GM21576 (cell line): ENCODE results near the gene NEU4.

ENCODE experiments used
- ATAC-seq: cut with Tn5 transposase; IDR thresholded peaks from one replicate; pipeline ENCODE4 v1.9.1; 2021; ENCODE audit warnings: mild to moderate bottlenecking, moderate library complexity; ENCODE audit not compliant: unreplicated experiment

The NEU4 gene

GRCh38 chr2:241851325-241852115 lies 42.5 kb downstream of the NEU4 start:
- no peak for ATAC-seq

GRCh38 chr2:241852116-241852980 lies 43.4 kb downstream of the NEU4 start:
- ATAC-seq: no peak

- no peak for ATAC-seq
These were observed 44.1 kb downstream of the NEU4 start for GRCh38 chr2:241852981-241853631.

GRCh38 chr2:241853651-241854341 lies 44.8 kb downstream of the NEU4 start:
- ATAC-seq: no peak

GRCh38 chr2:241854342-241855244 lies 45.6 kb downstream of the NEU4 start:
- ATAC-seq: no peak

GRCh38 chr2:241855245-241855887 lies 46.4 kb downstream of the NEU4 start:
- ATAC-seq: no peak

GRCh38 chr2:241855888-241856422 lies 47.0 kb downstream of the NEU4 start:
- ATAC-seq: no peak

- no peak for ATAC-seq
These were observed 48.1 kb downstream of the NEU4 start for GRCh38 chr2:241857041-241857541.

- no peak for ATAC-seq
These were observed 48.7 kb downstream of the NEU4 start for GRCh38 chr2:241857572-241858121.

- peak; percentile 35 for ATAC-seq
These were observed 49.4 kb downstream of the NEU4 start, which contains the start of gene PDCD1 for GRCh38 chr2:241858206-241859016. Gene PDCD1, minus strand, starts transcription at chr2:241858894. Its CDS starts 56 bp downstream, at chr2:241858838.

GRCh38 chr2:241859017-241859435 lies 50.0 kb downstream of the NEU4 start:
- ATAC-seq: peak; percentile 9

- ATAC-seq: peak; percentile 40
These were observed 50.6 kb downstream of the NEU4 start for GRCh38 chr2:241859436-241860183.

- peak; percentile 18 for ATAC-seq
These were observed 51.4 kb downstream of the NEU4 start for GRCh38 chr2:241860184-241861078.

- no peak for ATAC-seq
These were observed 52.3 kb downstream of the NEU4 start for GRCh38 chr2:241861264-241861663.

- no peak for ATAC-seq
These were observed 53.1 kb downstream of the NEU4 start for GRCh38 chr2:241862093-241862492.
